GM12865 (cell line): Measurements from ENCODE around the gene F3.

Experiments
- DNase-seq: peaks from one replicate; pipeline ENCODE4 v3.0.0; 2010; ENCODE audit warnings: low read depth
- H3K4me3 ChIP-seq: 2 replicates; pipeline ENCODE4 v1.5.1; 2011; ENCODE audit warnings: mild to moderate bottlenecking, low read depth, low read length, control low read depth
- CTCF ChIP-seq: IDR thresholded peaks from 2 replicates; pipeline ENCODE4 v1.5.1; 2011; ENCODE audit warnings: low read length, control low read depth, low read depth, inconsistent platforms; ENCODE audit not compliant: insufficient read depth; ENCODE audit errors: missing control alignments

The F3 gene

DNA sequence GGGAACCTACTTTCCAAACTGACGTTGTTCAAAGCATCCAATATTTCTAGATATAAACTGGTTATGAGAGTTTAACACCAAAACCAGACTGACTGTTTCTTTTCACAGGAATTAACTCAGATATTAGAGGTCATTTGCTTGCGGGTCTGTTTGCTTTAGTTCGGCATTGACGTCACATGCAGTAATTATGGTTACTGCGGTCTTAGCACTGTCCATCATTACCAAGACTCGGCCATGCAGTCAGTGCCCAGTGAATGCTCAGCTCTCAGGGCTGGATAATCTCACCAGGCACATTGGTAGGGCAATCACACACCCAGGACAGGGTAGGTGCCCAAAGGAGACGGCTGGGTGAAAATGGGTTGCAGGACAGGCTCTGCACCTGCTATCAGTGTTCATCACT, 9.9 kb upstream of the F3 start:
- no peak for DNase-seq
- no peak overlapping the region for H3K4me3 ChIP-seq
- no peak for TF ChIP-seq CTCF

DNA sequence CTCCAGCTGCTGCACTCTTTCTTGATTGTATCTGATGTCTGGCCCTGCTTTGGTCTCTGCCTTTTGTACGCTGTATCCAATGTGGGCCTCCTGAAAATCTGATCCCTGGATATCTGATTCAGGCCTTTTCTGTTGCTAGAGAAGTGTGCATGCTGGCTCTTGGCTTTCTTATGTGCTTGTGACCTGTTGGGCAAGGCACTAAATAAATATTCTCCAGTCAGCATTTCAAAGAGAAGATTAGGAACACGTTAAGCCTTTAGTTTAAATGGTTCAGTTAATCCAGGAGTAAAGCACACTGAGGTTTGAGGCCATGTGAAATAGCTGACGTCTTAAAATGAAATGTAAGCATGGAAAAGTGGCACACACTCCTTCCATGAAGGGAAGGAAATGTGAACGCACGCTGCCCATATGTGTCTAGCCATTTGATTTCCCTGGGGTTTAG, 9.3 kb upstream of the F3 start:
- TF ChIP-seq CTCF, result no peak
- no peak for DNase-seq
- no peak overlapping the region for H3K4me3 ChIP-seq

DNA sequence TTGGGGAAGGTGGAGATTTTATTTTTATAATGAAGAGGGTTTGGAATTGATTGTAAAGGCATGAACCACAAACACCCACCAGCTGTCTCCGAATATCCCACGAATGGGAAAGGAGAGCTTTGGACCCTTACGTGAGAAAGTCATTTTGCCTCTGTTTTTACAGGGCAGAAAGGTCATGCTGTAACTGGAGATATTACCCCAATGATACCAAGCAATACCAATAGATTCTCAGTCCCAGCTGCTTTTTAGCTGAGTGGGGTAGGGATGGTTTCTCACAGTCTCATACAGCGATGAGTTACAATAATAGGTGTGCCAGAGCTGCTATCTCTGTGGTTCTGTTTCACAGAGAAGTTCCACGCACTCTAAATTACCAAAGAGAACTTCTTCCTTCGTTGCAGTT, 8.8 kb upstream of the F3 start:
- no peak for TF ChIP-seq CTCF
- no peak for DNase-seq
- no peak overlapping the region for H3K4me3 ChIP-seq

DNA sequence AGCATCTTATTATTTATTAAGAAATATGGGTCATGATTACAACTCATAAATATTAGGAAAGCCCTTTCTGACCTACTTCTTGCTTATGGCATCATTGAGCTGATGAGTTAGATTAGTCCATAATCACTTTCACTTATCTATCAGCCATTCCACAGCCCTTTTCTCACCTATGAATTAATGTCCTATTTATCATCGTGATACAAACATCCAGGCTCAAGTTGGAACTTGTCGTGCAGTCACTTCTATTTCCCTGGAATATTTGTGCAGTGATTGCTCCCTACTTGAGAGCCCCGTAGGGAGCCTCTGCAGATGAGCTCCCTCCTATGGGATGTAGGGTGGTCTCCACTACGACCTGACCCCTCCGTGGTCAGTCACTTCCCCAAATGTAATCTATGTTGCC, 8.1 kb upstream of the F3 start:
- DNase-seq, result no peak
- no peak for TF ChIP-seq CTCF
- H3K4me3 ChIP-seq, result no peak overlapping the region

DNA sequence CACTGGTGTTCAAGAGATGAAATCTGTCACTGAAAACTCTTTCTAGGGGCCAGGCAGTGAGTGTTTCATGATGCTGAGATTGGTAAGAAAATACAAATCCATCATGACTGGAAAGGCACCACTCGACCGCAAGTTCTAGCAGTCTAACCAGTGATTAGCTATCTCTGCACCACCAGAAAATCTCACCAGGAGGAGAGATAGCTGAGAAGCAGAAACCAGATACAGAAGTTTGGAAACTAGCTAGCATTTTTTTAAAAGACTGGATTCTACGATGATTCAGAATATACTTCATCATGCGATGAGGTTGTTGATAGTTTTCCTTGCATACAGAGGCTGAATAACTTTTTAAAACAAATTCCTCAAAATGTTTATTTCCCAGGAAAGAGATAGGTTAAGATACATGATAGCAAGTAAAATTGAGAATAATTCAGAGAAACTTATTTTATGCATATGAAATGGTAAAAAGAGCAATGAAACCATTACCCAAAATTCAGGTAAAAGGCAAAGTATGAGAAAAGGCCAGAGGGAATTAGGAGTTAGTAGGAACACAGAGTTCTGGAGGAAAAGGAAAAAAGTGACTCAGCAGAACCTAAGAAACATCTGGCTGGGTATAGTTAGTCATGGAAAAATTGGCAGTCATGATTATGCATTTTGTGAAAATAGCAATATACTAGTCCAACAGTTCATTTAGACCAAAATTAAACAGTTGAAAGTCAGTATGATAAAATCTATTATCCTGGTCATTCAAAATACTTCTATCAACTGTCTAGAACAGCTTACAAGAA, 3.3 kb upstream of the F3 start:
- no peak for DNase-seq
- no peak overlapping the region for H3K4me3 ChIP-seq
- TF ChIP-seq CTCF, result no peak

GRCh38 chr1:94543893-94544635, 2.5 kb upstream of the F3 start:
- H3K4me3 ChIP-seq, result no peak overlapping the region
- DNase-seq, result no peak
- TF ChIP-seq CTCF, result no peak
